BLaER1 (cell line): ENCODE results near the gene SND1.

ENCODE experiments used
- H3K27ac ChIP-seq: shearing (Covaris generic); formaldehyde crosslinking; 2 replicates; pipeline ENCODE4 v1.8.1; 2022
- H3K27me3 ChIP-seq: shearing (Covaris generic); formaldehyde crosslinking; 2 replicates; pipeline ENCODE4 v1.8.1; 2022
- H3K36me3 ChIP-seq: shearing (Covaris generic); formaldehyde crosslinking; 2 replicates; pipeline ENCODE4 v1.8.1; 2022
- H3K4me1 ChIP-seq: shearing (Covaris generic); formaldehyde crosslinking; 2 replicates; pipeline ENCODE4 v1.8.1; 2022
- H3K4me2 ChIP-seq: shearing (Covaris generic); formaldehyde crosslinking; 2 replicates; pipeline ENCODE4 v1.8.1; 2022
- H3K4me3 ChIP-seq: shearing (Covaris generic); formaldehyde crosslinking; 2 replicates; pipeline ENCODE4 v1.8.1; 2022
- H3K9ac ChIP-seq: shearing (Covaris generic); formaldehyde crosslinking; 2 replicates; pipeline ENCODE4 v1.8.1; 2022
- H3K9me3 ChIP-seq: shearing (Covaris generic); formaldehyde crosslinking; 2 replicates; pipeline ENCODE4 v1.8.1; 2022
- H4K20me1 ChIP-seq: shearing (Covaris generic); formaldehyde crosslinking; 2 replicates; pipeline ENCODE4 v1.8.1; 2022
- Cebpa-rat ChIP-seq: shearing (Covaris generic); IDR thresholded peaks from 2 replicates; pipeline ENCODE4 v1.8.1; 2022

SND1 gene

GRCh38 chr7:128119036-128119435 lies 467.0 kb downstream of the SND1 start:
- H3K4me2 ChIP-seq: peak overlapping the region; percentile 87
- H3K27me3 ChIP-seq: no peaks in the 10 kb centered on the region
- no peaks in the 10 kb centered on the region for H3K9me3 ChIP-seq
- peak overlapping the region; percentile 43 for H3K27ac ChIP-seq
- no peak overlapping the region for H3K9ac ChIP-seq
- no peak overlapping the region for H3K4me3 ChIP-seq
- no peak for TF ChIP-seq Cebpa-rat
- no peaks in the 10 kb centered on the region for H4K20me1 ChIP-seq
- no peaks in the 10 kb centered on the region for H3K36me3 ChIP-seq
- peaks cover 70% of the 10 kb centered on the region for H3K4me1 ChIP-seq

- TF ChIP-seq Cebpa-rat: no peak
- Histone ChIP-seq H3K4me1 (peaks cover 59% of the 10 kb centered on the region), H3K4me2 (no peak overlapping the region), H3K9me3 (no peaks in the 10 kb centered on the region), H3K27me3 (no peaks in the 10 kb centered on the region), H3K4me3 (no peak overlapping the region), H3K27ac (no peak overlapping the region), H4K20me1 (no peaks in the 10 kb centered on the region), H3K36me3 (no peaks in the 10 kb centered on the region), H3K9ac (no peak overlapping the region)
These were observed 468.1 kb downstream of the SND1 start for GRCh38 chr7:128120116-128120515.

GRCh38 chr7:128120976-128121490 lies 469.0 kb downstream of the SND1 start:
- no peaks in the 10 kb centered on the region for H4K20me1 ChIP-seq
- no peak overlapping the region for H3K9ac ChIP-seq
- H3K36me3 ChIP-seq: no peaks in the 10 kb centered on the region
- TF ChIP-seq Cebpa-rat: no peak
- peaks cover 50% of the 10 kb centered on the region for H3K4me1 ChIP-seq
- H3K9me3 ChIP-seq: no peaks in the 10 kb centered on the region
- H3K4me3 ChIP-seq: no peak overlapping the region
- H3K27me3 ChIP-seq: no peaks in the 10 kb centered on the region
- H3K27ac ChIP-seq: peak overlapping the region; percentile 6; the same call in 1 of the 2 replicates
- peak overlapping the region; percentile 54 for H3K4me2 ChIP-seq

- Histone ChIP-seq H3K9ac (no peak overlapping the region), H3K9me3 (no peaks in the 10 kb centered on the region), H3K4me1 (peaks cover 41% of the 10 kb centered on the region), H3K36me3 (no peaks in the 10 kb centered on the region), H4K20me1 (no peaks in the 10 kb centered on the region), H3K4me2 (peak overlapping the region; percentile 54), H3K27me3 (no peaks in the 10 kb centered on the region), H3K4me3 (no peak overlapping the region), H3K27ac (peak overlapping the region; percentile 6; the same call in 1 of the 2 replicates)
- no peak for TF ChIP-seq Cebpa-rat
These were observed 469.9 kb downstream of the SND1 start for GRCh38 chr7:128121711-128122530.

GRCh38 chr7:128122576-128123290 lies 470.7 kb downstream of the SND1 start:
- no peak overlapping the region for H3K27ac ChIP-seq
- H3K9me3 ChIP-seq: no peaks in the 10 kb centered on the region
- H3K4me3 ChIP-seq: no peak overlapping the region
- H3K36me3 ChIP-seq: no peaks in the 10 kb centered on the region
- H3K4me1 ChIP-seq: peaks cover 33% of the 10 kb centered on the region
- H3K4me2 ChIP-seq: no peak overlapping the region
- H3K27me3 ChIP-seq: no peaks in the 10 kb centered on the region
- H3K9ac ChIP-seq: no peak overlapping the region
- H4K20me1 ChIP-seq: no peaks in the 10 kb centered on the region
- 0 out of 2 replicates have a peak, but pooled peaks have one; percentile 26 for TF ChIP-seq Cebpa-rat

GRCh38 chr7:128123291-128124037 lies 471.5 kb downstream of the SND1 start:
- no peak overlapping the region for H3K9ac ChIP-seq
- H3K4me2 ChIP-seq: no peak overlapping the region
- peaks cover 26% of the 10 kb centered on the region for H3K4me1 ChIP-seq
- H4K20me1 ChIP-seq: no peaks in the 10 kb centered on the region
- TF ChIP-seq Cebpa-rat: no peak
- H3K4me3 ChIP-seq: no peak overlapping the region
- no peaks in the 10 kb centered on the region for H3K9me3 ChIP-seq
- no peak overlapping the region for H3K27ac ChIP-seq
- H3K36me3 ChIP-seq: no peaks in the 10 kb centered on the region
- no peaks in the 10 kb centered on the region for H3K27me3 ChIP-seq

- Histone ChIP-seq H3K4me1 (peaks cover 26% of the 10 kb centered on the region), H3K4me2 (no peak overlapping the region), H3K27ac (no peak overlapping the region), H3K36me3 (no peaks in the 10 kb centered on the region), H3K9ac (no peak overlapping the region), H4K20me1 (no peaks in the 10 kb centered on the region), H3K9me3 (no peaks in the 10 kb centered on the region), H3K4me3 (no peak overlapping the region), H3K27me3 (no peaks in the 10 kb centered on the region)
- no peak for TF ChIP-seq Cebpa-rat
These were observed 472.8 kb downstream of the SND1 start for GRCh38 chr7:128124786-128125185.

GRCh38 chr7:128125816-128126215 lies 473.8 kb downstream of the SND1 start:
- Histone ChIP-seq H3K4me3 (no peak overlapping the region), H3K4me1 (peaks cover 27% of the 10 kb centered on the region), H3K9me3 (no peaks in the 10 kb centered on the region), H4K20me1 (no peaks in the 10 kb centered on the region), H3K27ac (no peak overlapping the region), H3K4me2 (no peak overlapping the region), H3K36me3 (no peaks in the 10 kb centered on the region), H3K9ac (no peak overlapping the region), H3K27me3 (no peaks in the 10 kb centered on the region)
- no peak for TF ChIP-seq Cebpa-rat

GRCh38 chr7:128128401-128128800 lies 476.4 kb downstream of the SND1 start:
- H3K9me3 ChIP-seq: no peaks in the 10 kb centered on the region

More at GRCh38 chr7:128128401-128128800, 476.4 kb downstream of the SND1 start:
- Histone ChIP-seq H3K27ac (no peak overlapping the region), H3K27me3 (no peaks in the 10 kb centered on the region), H3K36me3 (no peaks in the 10 kb centered on the region), H4K20me1 (no peaks in the 10 kb centered on the region), H3K4me2 (no peak overlapping the region), H3K9ac (no peak overlapping the region), H3K4me3 (no peak overlapping the region), H3K4me1 (peaks cover 13% of the 10 kb centered on the region)
- no peak for TF ChIP-seq Cebpa-rat
